MV-4-11 (cell line): ENCODE measurements around the gene HAUS8.

Experiments used
- DNase-seq: peaks from one replicate; lab custom pipeline; 2025; lab: John Stamatoyannopoulos, UW

Gene HAUS8

DNA sequence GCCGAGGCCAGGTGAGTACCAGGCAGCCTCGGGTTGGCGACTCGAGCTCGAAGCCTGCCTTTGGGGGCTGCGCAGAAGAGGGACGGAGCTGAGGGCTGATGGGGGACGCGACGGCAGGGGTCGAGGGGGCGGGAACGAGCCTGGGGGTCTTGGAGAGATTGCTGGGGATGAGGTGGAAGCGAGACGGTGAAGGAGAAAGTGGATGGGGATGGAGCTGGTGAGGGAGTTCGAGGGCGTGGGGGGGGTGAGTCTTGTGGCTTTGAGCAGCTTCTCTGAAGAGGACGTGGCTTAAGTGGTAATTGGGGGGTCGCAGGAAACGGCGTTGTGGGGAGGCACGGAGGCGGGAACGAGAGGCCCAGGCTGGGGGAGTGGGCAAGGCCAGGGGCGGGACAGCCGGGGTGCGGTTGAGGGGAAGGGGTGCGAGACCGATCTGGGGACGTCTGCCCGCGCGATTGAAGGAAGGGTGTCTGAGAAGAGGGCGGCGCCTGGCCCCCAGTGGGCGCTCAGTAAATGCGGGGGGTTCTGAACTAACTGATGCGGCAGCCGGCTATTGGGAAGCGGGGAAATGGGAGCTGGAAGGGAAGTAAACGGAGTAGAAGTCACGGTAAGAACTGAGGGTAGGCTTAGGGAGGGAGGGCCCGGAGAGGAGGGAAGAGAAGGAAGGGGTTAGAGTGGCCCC, 751 bp upstream of the HAUS8 start:
- DNase-seq: peak; percentile 47

DNA sequence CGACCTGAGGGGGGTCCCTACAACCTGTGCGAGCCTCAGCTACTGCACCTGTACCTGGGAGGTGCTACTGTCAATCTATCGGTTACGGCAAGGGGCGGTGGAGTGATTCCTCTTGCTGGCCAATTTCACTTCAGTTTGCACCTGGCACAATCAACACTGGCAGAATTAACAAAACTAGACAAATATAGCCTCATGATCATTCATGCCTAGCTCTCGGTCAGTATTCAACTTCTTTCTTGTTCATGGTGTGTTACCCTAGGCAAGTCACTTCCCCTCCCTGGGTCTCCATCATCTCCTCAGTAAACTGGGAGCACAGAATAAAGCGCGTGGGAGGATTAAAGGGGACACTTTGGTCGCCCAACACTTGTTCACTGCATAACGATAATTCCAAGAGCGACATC, 618 bp downstream of the HAUS8 start:
- DNase-seq: no peak

DNA sequence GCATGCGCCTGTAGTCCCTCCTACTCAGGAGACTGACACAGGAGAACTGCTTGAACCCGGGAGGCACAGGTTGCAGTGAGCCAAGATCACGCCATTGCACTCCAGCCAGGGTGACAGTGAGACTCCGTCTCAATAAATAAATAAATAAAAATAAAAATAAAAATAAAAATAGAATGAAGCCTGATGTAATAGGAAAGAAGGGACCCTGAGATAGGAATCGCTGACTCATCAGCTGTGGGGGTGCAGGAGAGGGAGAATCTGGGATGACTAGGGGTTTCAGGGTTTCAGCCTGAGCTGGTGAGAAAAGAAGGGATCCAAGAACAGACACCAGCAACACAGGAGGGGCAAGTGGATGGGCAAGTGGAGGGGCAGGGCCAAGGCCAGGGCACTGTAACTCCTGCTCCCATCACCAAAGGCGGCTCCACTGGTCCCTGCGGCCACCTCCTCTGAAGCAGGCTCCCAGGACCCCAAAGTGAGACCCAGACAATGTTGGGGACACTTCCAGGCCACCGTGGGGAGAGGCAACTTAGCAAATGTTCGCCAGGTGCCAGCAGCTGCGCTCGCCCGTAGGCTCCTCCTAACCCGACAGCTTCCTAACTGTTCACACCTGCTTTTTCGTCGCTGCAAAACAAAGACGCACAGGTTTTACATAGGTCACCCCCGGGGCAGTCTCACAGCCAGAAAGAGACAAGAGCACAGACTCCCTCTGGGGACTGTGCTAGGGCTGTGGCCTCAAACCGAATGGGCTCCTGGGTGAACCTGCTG, 1.2 kb downstream of the HAUS8 start:
- DNase-seq: no peak

DNA sequence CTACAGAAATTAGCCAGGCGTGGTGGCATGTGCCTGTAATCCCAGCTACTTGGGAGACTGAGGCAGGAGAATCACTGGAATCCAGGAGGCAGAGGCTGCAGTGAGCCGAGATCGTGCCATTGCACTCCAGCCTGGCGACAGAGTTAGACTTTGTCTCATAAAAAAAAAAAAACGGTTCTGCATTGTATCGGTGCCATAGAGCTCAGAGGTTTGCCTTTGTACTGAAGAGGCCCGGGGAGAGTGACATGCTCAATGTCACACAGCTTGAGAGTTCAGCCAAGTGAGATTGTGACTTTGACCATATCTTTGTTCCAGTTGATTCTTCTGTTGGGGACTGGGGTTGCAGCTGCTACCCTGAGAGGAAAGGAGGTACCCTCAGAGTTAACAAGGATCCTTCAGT, 4.3 kb downstream of the HAUS8 start:
- no peak for DNase-seq

DNA sequence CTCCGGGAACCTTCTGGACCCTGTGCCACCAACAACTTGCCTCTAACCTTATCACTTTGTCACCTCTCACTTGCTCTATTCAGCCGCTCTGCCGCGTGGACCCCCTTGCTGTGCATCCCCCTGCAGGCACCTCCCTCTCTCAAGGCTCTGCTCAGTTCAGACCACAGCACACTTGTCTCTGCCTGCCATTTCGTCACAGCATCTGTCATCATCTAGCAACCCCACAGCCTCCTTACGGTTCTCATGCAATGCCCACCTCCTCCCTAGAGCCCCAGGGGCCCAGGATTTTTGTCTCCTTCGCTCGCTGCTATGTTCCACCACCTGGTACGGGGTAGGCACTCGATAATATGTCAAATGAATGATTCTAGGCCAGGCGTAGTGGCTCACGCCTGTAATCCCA, 4.8 kb downstream of the HAUS8 start:
- DNase-seq: peak; percentile 20

DNA sequence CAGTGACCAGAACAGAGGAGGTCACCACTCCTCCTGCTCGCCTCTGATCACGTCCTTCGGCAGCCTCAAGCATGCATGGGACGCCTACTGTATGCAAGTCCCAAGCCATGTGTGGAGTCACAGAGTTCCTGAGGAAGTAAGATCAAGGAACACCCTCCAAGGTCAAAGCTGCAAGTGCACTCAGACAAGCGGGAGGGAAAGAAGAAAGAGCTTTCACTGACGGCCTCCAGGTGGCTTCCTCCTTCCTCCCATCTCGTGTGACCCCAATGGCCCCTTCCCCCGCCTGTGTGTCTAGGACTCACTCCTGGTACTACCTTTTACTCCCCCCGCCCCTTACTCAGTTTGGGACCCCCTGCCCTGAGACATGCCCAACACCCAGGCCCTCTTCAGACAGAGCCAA, 6.1 kb downstream of the HAUS8 start:
- no peak for DNase-seq

DNA sequence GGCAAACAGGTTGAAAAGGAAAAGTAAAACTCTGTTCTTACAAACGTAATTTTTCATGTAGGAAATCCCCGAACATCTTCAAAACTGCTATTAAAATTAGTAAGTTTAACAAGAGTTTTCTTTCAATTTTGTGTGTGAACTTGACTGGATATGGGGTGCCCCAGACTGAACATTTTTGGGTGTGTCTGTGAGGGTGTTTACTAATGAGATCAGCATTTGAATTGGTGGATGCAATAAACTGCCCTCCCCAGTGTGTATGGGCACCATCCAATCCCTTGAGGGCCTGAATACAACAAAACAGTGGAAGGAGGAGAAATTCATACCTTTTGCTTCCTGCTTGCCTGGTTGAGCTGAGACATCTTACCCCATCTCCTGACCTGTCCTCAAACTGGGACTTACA, 11.8 kb downstream of the HAUS8 start:
- no peak for DNase-seq

DNA sequence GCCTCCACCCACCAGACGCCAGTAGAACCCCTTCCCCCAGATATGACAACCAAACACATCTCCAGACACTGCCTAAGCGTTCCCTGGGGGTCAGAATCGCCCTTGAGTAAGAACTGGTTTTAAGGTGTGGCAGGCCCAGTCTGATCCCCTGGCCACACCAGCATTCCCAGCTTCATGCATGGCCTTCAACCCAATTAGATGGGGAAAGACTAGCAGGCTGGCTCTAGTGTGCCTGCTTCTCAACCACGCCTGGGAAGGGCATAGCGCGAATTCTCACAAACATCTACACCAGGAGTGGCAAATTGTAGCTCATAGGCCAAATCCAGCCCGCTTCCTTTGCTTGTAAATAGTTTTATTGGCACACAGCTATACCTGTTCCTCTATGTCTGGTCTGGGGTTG, 13.6 kb downstream of the HAUS8 start:
- no peak for DNase-seq

DNA sequence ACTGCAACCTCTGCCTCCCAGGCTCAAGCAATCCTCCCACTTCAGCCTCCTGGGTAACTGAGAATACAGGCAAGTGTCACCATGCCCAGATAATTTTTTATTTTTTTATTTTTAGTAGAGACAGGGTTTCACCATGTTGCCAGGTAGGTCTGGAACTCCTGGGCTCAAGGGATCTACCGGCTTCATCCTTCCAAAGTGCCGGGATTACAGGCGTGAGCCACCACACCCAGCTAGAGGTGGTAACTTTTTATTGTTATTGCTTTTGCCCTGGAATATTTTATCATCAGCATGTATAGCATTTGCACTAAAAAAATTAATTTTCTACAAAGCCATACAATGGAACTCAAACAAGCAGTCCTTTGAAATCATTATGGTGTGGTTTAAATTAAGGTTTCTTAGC, 14.0 kb downstream of the HAUS8 start:
- no peak for DNase-seq

DNA sequence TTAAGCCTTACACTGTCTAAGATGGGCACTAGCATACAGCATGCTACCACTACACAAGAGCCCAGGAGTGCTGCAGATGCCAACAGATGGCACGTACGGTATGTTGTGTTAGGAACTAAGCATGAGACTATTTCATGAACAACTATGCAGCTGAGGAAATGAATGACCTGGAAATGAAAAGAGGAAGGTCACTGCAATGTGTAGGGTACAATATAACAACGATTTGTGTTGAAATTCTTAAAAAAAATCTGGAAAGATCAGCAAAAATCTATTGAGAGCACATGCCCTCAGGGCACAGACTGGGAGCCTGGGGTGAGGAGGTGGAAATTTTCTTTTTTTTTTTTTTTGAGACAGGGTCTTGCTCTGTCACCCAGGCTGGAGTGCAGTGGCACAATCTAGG, 14.4 kb downstream of the HAUS8 start:
- DNase-seq: peak; percentile 33

DNA sequence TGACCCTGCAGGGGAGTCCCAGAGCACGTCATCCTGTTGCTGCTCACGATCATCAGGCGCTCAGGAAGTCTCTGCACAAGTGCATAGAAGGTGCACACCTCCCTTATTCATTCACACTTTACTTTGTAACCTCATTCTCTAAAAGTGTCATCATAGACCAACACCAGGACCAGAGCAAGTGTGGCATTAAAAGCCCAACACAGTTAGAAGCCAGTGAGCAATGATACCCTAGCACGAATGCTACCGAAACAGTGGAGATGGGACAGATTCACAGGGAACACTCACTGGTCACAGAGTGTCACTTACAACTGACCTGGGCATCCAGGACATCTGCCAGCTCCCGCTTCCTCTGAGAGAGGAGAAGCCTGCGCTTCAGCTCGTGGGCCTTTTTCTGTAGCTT, 17.0 kb downstream of the HAUS8 start:
- DNase-seq: no peak

DNA sequence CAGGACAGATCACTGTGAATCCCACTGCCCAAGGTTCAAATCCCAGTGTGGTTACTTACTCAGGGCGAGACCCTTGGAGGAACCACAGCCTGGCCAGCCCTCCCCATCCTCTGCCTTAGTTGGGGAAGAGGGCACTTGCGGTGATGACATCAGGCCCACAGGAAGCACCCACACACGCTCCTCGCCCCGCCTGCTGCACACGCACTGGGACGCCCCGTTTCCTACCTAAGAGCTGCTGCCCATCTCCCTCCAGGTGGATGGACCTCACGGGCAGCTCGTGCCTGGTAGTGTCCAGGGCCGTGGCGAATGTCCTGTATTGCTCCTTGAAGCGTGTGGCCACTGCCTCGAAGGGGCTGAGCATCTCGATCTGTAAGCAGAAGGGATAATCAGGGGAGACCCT, 19.6 kb downstream of the HAUS8 start:
- DNase-seq: no peak

DNA sequence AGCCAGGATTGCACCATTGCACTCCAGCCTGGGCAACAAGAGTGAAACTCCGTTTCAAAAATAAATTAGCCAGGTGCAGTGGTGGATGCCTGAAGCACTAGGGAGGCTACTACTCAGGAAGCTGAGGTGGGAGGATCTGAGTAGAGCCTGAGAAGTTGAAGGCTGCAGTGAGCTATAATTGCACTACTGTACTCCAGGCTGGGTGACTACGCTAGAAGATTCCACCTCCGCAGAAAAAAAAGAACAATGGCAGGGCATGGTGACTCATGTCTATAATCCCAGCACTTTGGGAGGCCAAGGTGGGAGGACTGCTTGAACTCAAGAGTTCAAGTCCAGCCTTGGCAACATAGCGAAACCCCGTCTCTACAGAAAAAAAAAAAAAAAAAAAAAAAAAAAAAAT, 20.5 kb downstream of the HAUS8 start:
- DNase-seq: no peak

DNA sequence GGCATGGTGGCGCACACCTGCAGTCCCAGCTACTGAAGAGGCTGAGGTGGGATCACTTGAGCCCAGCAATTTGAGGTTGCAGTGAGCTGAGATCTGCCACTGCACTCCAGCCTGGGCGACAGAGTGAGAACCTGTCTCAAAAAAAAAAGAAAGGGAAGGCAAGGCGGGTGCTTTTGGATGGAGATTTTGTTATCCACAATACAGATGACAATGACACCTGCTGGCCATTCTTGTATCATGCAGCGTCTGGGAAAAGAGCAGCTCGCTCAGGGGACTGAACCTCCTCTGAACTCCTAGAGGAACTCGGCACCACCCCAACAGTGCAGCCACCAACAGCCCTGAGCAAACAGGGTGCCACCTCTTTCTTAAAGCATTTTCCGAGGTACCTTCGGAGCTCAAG, 22.8 kb downstream of the HAUS8 start:
- DNase-seq: peak; percentile 44

DNA sequence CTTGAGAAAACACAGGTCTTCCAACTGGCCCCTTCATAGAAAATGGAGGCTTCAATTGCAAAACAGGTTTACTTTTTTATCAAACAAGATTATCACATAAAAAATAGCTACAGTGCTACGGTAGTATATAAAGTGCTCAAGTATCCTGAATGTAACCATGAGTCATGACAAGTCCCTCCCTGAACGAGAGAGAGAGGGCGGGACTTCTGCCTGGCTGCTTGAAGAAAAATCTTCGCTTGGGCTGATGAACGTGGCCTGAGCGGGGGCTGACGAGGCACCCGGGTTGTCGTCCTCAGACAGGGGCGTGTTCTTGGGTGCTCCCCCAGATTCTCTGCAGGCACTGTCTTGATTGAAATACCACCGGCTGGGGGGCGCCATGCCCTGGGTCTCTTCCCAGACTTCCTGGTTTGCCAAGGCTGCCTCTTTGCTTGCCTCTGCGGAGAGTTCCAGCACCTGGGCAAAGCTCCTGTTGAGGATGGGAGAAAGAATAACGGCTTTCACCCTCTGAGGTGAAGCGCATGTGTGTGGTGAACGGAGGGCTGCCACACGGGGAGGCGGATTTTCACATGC, 25.5 kb downstream of the HAUS8 start:
- DNase-seq: no peak

DNA sequence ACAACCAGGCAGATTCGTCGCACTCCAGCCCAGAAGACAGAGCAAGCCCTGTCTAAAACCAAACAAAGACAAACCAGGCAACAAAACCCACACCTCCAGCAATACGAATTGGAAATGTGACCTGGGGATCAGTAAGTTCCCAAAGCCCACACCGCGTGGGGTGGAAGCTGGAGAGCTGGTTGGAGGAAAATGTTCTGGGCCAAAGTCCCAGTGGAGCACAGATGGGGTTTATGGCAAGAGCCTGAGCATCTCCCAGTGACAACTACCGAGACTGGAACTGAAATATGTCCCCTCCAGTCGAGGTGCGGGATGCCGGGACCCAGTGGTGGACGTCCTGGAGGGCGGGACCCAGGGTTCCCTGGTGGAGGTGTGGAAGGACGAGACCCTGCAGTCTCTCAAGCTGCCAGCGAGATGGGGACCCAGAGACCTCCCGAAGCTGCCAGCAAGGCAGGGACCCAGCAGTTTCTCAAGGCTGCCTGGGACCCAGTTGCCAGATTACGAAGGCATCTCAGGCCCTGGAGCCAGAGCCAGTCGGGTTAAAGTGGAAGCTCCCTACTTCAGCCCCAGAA, 26.3 kb downstream of the HAUS8 start:
- DNase-seq: no peak

DNA sequence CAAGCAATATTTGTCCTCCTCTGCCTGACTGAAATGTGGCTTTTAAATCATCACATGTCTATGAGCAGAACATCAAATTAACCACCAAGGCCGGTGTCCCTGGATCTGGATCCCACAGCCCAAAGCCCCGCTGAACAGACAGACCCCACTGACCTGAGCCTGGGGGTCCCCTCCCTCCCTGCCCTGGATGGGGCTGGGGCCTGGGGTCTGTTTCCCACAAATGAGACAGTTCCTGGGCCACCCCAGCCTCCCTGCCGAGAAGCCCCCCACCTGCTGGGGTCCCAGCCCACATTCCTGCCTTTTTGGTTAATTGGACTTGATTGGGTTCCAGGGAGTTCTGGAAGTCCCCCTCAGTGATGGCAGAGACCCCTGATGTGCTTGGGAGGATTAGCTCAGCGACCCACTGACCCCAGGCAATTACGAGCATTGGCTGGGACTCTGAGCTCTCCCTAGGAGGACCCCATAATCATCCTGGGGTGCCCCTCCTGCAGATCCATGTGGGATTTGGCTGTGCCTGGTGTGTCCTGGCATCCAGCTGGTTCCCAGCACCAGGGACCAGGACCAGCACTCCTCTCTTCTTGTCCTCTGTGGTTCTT, 29.2 kb downstream of the HAUS8 start:
- no peak for DNase-seq

DNA sequence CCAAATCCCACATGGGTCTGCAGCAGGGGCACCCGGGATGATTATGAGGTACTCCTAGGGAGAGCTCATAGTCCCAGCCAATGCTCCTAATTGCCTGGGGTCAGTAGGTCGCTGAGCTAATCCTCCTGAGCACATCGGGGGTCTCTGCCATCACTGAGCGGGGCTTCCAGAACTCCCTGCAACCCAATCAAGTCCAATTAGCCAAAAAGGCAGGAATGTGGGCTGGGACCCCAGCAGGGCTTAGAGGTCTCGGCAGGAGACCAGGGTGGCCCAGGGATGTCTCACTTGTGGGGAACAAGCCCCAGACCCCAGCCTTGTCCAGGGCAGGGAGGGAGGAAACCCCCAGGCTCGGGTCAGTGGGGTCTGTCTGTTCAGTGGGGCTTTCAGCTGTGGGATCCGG, 31.5 kb downstream of the HAUS8 start:
- no peak for DNase-seq

DNA sequence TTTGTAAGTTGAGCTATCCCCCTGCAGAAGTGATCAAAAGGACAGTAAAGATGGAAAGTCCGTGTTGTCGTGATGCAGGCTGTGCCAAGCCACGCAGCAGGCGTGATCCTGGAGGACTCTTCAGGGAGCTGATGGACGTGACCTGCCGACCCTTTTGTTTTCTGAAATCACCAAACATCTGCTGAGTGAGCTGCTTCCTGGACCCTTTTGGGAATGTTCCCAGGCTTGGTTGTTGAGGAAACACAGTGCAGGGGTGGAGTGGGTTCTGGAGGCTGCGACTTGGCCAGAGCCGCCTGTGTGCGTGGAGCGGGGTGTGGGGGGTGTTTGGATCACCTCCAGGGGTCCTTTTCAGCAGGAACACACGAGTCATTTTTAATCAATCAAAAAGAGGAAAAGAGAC, 33.3 kb downstream of the HAUS8 start:
- no peak for DNase-seq

DNA sequence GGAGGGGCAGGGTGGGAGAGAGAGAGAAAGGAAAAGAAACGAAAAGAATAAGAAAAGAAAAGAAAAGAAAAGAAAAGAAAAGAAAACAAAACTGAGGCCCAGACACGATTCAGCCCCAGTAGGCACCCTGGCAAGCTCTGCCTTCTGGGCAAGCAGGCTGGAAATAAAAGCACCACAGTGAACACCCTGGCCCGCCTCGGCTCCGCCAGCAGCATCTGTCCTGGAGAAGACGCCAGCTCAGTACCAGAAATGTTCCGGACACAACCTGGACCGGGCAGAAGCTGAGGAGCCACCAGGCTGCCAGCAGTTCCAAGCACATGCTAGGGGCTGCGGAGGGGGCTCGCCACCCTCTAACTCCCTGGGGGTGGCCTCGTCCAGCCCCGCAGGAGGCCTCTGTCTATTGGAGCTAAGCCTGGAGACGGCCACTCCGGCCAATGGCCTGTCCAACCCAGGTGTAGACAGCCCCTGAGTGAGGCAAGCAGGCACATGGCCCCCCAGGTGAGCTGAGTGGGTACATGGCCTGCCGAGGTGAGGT, 37.2 kb downstream of the HAUS8 start:
- no peak for DNase-seq

DNA sequence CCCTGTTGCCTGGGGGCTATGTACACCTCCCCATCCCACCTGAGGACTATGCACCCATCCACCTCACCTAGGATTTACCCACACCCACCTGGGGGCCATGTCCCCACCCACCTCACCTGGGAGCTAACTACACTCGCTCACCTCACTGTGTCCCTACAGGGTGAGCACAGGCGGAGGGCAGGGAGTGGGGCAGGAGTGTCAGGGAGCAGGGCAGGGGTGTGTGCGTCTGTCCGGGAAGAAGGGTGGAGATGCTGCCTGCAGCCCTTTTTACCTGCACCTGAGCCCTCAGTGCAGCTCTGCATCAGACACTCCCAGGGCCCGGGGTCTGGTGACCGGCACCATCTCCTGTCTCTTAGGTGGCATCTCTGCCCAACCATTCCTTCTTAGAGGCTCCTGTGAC, 38.1 kb downstream of the HAUS8 start:
- no peak for DNase-seq

DNA sequence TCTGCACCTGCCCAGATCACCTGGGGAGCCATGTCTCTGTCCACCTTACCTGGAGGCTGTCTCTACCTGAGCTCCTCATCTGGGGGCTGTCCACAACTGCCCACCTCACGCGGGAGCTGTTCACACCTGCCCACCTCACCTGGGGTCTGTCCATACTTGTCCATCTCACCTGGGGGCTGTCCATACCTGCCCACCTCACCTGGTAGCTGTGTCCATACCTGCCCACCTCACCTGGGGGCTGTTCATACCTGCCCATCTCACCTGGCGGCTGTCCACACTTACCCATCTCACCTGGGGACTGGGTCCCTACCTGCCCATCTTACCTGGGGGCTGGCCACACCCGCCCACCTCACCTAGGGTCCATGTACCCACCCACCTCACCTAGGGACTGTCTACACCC, 38.6 kb downstream of the HAUS8 start:
- DNase-seq: no peak
